DLD1 (cell line): ENCODE measurements around the gene BUD23.
"Not testable (repeated sequence)": the region's sequence is repeated elsewhere in the genome, so short reads cannot be mapped to it uniquely, and the experiment has no call there.

ENCODE experiments used
- in situ Hi-C: cut with HindIII; loops from 2 replicates; pipeline ENCODE4 v1.10.0; 2017; ENCODE audit warnings: low sequenced_read_pairs

Gene BUD23

DNA sequence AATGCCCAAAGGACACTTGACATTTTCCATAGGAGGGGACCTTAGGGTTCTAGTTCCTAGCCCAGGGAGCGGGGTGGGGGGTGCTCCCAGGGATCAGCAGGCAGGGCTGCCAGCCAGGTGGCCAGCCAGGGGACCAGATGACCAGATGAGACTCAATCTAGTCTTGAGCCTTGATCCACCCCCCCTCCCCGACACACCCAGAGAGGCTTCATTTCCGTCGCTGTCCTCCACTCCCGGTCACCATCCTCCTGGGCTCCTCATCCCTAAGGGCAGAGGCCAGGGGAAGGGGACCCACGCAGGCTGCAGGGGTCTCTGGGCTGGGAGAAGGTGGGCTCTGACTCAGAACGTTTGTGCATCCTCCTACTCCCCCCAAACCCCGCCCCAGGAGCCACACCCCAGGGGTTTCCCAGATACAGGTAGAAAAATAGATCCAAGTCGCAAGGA is 35.1 kb downstream of the BUD23 start:
- in situ Hi-C loops = no loop called here

DNA sequence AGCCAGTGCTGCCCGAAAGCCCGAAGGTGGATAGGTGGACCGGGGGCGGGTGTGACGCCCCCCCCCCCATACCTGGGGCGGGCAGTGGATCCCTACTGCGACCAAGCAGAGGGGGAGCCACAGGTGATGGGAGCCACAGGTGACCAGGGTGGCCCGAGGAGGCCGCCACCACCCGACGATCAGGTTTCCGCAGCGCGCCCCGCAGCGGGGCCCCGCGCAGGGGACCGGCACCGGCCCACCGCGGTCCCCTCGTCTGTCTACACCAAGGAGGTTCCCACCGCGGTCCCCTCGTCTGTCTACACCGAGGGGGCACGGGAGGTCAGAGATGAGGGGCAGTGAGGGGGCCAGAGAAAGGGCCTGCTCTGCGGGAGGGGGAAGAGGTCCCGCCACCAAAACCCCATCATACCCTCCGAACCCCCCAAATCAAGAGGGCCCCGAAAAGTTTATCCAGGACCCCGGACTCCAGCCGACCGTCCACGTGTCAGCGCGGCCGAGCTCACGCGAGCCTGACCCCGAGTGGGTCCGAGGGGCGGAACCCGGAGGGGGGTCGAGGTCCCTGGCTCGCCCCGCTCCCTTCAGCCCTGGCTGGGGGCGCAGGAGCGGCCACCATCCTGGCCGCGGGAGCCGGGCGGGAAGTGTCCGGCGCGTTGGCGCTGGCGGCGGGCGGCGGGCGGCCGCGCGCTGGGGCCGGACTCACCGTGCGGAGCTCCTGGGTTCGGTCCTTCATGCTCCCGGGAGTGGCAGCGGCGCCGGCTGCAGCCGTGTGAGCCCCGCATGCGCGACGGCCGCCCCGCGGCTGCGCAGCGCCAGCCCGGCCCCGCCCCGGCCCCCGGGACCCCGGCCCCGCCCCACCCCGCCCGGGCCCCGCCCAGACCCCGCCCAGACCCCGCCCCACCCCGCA is 35.8 kb downstream of the BUD23 start, which contains the start of gene STX1A:
Gene STX1A (minus strand): TSS at position 765 of the 901 bp plus-strand sequence. CDS start 38 bp downstream, at position 727.
- in situ Hi-C loops = no loop called here

DNA sequence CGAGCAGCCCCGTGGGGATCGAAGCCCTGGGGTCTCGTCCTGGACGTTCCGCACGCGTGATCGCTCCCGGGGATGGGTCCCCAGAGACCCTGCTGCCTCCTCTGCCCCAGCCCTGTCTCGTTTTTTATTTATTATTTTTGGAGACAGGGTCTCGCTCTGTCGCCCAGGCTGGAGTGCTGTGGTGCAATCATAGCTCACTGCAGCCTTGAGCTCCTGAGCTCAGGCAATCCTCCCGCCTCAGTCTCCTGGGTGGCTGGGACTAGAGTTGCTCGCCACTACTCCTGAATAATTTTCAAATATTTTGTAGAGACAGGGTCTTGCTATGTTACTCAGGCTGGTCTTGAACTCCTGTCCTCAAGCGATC is 36.4 kb downstream of the BUD23 start:
- in situ Hi-C loops = no loop called here

DNA sequence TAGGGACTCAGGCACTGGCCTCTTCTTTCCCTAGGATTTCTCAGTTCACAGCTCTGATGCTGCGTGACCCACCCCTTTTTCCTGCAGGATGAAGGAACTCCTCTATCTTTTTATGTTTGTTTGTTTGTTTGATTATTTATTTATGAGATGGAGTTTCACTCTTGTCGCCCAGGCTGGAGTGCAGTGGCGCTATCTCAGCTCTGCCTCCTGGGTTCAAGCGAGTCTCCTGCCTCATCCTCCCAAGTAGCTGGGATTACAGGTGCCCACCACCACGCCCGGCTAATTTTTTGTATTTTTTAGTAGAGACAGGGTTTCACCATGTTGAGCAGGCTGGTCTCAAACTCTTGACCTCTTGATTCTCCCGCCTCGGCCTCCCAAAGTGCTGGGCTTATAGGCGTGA is 37.0 kb downstream of the BUD23 start:
- in situ Hi-C loops = not testable (repeated sequence)

DNA sequence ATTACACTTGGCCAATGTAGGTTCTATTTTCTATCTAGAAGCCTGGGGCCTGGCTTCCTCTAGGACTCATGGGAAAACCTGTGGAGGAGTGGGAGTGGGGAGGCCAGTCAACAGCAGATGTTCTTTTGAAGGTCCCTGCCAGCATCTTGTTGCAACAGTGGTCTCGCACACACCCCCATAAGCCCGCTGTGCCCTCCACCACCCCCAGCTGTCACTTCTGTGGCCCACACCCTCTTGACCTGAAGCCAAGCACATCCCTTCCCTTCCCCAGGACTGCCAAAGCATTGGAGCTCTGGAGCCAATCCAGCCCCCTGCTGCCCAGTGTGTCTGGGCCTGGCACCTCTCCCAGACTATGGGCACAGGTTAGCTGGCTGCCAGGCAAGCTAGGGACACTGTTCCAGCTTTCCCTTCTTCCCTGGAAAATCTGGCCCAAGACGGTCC is 38.0 kb downstream of the BUD23 start:
- in situ Hi-C loops = no loop called here

DNA sequence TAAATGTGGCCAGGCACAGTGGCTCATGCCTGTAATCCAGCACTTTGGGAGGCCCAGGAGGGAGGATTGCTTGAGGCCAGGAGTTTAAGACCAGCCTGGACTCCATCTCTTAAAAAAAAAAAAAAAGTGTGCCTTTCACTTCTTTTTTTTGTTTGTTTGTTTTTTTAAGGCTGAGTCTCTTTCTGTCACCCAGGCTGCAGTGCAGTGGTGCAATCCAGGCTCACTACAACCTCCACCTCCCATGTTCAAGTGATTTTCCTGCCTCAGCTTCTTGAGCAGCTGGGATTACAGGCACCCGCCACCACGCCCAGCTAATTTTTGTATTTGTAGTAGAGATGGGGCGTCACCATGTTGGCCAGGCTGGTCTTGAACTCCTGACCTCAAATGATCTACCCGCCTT is 38.8 kb downstream of the BUD23 start:
- in situ Hi-C loops = not testable (repeated sequence)

DNA sequence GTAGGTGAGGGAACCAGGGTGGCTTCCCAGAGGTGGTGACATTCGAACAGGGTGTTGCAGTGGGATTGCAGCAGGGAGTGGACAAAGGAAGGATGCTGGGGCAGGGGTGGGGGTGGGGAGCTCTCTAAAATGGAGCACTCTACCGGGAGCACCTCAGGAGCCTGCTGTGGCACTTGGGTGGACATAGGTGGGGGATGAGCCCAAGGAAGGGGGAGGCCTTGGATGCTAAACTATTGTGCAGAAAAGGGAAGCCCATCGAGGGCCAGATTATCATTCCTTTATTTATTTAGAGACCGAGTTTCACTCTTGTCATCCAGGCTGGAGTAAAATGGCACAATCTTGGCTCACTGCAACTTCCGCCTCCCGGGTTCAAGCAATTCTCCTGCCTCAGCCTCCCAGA is 39.4 kb downstream of the BUD23 start:
- in situ Hi-C loops = no loop called here

DNA sequence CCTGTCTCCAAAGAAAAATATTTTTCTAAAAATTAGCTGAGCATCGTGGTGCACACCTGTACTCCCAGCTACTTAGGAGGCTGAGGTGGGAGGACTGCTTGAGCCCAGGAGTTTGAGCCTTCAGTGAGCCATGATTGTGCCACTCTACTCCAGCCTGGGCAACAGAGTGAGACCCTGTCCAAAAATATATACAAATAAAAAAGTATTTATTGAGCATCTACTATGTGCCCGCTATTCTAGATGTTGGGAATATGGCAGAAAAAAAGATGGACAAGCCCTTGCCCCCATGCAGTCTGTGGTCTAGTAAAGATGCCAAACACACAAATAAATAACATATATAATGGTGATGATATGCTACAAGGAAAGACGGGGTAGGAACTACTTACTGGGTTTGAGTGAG is 40.4 kb downstream of the BUD23 start:
- in situ Hi-C loops = no loop called here

DNA sequence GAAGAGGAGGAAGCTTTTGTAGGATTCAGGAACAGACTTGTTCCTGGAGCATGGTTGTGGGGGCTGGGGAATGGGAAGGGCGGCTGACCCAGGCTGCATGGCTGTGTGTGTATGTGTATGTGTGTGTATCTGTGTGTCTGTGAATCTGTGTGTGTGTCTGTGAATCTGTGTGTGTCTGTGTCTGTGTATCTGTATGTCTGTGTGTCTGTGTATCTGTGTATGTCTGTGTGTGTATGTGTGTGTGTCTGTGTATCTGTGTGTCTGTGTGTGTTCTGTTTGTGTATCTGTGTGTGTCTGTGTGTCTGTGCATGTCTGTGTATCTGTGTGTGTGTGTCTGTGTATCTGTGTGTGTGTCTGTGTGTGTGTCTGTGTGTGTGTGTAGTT is 42.7 kb downstream of the BUD23 start:
- in situ Hi-C loops = no loop called here

DNA sequence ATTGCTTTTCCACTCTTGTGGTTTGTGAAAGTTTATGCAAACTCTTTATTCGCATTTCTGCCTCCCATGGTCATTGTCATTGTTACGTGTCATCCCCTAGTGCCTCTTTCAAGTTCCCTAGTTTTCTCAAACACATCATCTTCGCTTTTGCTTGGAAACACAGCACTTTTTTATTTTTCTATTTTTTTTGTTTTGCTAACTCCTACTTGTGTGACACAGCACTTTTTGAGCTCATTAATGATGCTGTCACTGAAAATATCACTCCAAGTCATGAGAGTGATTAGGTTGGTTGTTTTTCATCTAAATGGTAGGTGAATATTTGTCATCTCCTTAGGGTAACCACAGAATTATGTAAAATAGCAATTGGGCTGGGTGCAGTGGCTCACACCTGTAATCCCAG is 44.6 kb downstream of the BUD23 start:
- in situ Hi-C loops = no loop called here

DNA sequence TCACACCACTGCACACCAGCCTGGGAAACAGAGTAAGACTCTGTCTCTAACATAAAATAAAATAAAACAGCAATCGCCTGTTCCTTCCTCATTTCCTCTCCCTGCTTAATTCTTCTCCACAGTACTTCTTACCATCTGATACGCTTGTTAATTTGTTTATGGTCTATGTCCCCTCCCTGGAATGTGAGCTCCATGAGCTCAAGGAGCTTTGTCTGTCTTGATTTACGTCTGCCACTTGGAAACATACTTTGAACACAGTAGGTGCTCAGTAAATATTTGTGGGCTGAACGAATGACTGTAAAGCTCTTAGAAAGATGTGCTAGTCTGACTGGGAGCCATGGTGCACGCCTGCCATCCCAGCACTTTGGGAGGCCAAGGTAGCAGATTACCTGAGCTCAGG is 45.2 kb downstream of the BUD23 start:
- in situ Hi-C loops = no loop called here

DNA sequence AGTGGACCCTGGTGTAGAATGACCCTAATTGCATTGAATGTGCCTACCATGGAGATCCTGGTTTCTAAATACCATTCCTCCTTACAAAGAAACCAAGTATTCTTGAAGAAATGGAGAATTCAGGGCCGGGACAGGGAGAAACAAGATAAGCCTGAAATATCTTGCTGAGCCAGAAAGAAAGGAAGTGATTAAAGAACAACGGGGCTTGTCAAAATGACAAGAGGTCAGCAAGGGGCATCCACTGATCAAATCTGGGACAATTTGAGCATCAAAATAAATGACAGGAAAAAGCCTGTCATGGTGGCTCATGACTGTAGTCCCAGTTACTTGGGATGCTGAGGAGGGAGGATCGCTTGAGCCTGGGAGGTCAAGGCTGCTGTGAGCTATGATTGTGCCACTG is 47.1 kb downstream of the BUD23 start:
- in situ Hi-C loops = no loop called here

DNA sequence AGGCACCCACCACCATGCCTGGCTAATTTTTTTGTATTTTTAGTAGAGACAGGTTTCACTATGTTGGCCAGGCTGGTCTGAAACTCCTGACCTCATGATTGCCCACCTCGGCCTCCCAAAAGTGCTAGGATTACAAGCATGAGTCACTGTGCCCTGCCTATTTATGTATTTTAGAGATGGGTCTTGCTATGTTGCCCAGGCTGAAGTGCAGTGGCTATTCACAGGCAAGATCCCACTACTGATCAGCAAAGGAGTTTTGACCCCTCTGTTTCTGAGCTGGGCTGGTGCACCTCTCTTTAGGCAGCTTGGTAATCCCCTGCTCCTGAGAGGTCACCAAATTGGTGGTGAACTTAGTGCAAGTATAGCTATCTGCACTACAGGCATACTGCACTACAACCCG is 49.0 kb downstream of the BUD23 start:
- in situ Hi-C loops = no loop called here

DNA sequence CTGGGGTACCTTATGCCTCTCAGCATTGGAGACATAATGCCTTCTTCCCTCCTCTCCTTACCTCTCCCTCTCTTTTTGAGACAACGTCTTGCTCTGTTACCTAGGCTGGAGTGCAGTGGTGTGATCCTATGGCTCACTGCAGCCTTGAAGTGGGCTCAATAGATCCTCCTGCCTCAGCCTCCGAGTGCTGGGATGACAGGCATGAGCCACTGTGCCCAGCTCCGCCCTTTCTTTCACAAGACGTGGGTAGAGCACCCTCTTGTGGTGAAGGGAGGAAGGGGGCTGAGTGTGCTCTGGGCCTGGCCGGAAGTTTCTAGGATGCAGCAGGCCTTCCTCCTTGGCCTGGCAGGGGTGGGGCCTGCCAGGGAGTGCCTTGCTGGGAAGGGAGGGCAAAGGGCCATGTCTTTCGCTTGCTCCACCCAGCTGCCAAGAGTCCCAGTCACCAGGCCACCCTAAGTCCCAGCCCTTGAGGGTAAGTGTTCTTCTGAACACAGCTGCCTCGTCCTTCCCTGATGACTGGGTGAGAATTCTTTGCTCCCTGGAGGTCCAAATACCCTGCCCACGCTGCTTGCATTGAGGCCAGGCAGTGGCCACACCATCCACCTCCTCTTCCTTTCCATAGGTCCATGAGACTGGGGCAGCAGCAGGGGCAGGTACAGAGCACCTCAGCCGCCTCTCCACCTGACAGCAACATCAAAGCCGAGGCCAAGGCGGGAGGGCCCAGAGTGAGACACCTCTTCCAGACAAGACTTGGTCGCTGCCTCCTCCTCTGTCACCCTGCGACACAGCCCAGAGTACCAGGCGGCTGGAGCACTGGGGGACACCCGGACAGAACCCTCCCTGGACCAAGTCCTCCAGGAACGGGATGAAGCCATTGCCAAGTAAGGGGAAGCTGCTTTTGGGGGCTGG is 51.5 kb downstream of the BUD23 start:
- in situ Hi-C loops = no loop called here

DNA sequence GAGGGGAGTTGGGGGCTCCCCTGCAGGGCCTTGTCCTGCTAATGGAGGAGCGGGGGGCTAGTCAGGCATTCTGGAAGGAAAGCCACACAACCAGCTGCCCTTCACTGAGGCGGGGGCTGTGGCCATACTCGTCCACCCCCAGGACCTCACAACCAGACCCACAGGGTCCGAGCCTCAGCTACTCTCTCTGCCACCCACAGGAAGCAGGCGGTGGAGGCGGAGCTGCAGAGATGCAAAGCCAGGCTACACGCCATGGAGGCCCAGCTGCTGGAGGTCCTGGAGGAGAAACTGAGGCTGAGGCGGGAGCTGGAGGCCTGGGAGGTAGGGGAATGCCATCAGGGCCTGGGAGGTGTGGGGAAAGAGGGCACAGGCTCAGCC is 52.1 kb downstream of the BUD23 start:
- in situ Hi-C loops = no loop called here

DNA sequence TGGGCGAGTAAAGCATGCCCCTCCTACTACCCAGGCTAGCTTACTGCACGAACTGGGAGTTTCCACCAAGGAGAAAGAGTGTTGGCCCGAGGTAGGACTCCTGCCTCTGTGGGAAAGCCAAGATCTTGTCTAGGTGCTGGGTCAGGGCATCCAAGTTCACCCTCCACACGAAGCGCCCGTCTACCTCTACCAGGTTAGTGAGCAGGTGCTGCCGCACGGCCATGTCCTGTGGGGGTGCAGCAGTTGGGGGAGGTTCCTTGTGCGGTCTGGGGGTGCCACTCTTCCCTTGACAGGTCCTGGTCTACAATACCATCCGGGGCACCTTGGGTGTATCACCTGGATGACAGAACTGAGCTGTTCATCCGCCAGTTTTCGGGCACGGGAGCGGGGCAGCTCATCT is 53.5 kb downstream of the BUD23 start:
- in situ Hi-C loops = no loop called here

DNA sequence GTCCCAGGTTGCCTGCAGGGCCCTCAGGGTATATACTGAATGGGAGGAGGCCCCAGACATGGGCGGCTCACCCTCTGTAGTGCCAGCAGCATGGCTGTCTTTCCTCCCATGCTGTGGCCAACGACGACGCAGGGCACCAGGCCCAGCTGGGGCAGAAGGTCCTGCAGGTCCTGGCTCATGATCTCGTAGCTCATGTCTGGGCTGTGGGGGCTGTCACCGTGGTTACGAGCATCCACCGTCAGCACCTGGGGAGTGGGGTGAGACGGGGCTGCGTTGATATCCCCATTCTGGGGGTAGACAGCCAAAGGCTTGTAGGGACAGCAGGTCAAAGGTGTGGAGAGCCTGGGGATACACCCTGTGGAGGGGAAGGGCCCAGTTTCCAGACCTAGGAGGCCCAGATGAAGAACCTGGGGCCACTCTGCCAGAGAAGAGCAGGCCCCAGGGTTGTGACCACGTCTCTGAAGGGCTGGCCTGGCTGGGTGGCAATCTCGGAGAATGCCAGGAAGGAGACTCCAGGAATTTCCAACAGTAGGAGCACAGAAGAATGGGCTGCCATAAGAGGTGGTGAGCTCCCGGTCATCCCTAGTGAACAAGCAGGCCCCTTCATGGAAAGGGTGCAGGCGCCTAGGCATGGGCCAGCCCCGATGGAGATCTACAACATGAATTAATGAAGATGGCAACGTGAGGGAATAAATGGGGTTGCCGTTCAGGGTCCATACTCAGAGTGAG is 54.3 kb downstream of the BUD23 start:
- in situ Hi-C loops = no loop called here

DNA sequence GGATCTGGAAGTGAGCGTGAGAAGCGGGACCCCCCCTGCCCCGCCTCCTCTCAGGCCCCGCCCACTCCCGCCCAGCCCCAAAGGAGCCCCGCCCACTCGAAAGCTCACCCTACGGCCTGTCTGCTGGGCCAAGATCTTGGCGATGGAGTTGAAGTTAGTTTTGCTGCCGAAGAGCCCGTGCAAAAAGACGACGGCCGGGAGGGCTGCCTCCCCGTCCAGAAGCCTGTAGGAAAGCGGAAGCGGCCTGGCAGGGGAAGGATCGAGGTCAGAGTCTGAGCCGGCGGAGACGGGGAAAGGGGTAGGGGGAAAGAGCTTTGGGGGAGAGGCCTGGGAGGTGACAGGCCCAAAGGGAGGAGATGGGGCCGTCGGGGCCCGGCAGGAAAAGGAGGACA is 54.8 kb downstream of the BUD23 start:
- in situ Hi-C loops = no loop called here

DNA sequence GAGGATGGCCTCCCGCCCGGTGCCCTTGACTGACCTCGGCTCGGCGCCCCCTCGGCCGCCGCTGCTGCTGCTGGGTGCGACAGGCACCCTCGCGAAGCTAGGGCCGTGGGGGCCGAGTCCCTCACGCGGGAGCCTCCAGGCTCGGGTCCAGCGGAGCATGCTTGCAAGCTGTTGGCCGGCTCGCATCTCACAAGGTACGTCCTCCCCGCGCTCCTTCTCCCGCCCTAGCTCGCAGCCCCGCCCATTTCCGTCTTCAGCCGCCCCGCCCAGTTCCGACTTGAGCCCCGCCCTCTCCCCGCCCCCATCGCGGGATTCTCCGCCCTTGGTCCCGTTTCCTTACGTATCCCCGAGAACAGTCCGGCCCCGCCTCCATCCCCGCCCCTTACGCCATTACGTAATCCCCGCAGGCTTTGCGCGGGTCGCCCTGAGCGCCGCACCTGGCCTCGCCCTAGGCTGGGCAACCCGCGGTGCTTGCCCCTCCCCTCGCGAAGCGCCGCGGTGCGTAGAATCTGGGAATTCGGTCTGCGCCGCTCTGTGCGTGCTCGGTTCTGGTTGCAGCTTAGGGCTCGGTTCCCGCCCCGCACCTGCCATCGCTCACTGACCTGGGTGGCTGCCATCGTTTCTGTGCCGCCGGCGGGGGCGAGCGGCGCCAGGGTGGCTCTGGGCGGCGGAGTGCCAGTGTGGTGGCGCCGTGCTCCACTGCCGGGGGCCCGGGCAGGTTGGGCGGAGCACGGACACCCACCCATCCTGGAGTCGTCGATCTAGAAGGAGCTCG is 55.4 kb downstream of the BUD23 start, which contains the start of gene ABHD11:
Gene ABHD11 (minus strand): TSS at position 191 of the 775 bp plus-strand sequence. CDS start 32 bp downstream, at position 159.
- in situ Hi-C loops = no loop called here

DNA sequence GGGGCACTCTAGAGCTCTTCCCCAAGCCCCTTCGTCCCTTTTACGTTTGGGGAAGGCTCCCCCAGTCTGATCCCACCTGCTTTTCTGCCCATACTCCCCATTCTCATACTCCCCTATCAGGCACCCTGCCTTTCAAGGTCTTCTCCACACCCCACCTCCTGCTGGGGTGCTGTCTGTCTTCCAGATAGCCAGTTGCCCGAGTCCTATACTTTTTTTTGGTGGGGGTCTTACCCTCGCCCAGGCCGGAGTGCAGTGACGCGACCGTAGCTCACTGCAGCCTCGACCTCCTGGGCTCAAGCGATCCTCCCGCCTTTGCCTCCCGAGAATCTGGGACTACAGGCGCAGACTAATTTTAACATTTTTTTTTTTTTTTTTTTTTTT is 56.0 kb downstream of the BUD23 start:
- in situ Hi-C loops = no loop called here
